HG02943 (cell line): ENCODE results near the gene KLK12.

Experiments
- ATAC-seq: cut with Tn5 transposase; IDR thresholded peaks from one replicate; pipeline ENCODE4 v1.9.1; 2021; ENCODE audit warnings: mild to moderate bottlenecking, low read depth, moderate library complexity; ENCODE audit not compliant: unreplicated experiment

KLK12 gene, protein sequence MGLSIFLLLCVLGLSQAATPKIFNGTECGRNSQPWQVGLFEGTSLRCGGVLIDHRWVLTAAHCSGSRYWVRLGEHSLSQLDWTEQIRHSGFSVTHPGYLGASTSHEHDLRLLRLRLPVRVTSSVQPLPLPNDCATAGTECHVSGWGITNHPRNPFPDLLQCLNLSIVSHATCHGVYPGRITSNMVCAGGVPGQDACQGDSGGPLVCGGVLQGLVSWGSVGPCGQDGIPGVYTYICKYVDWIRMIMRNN

DNA sequence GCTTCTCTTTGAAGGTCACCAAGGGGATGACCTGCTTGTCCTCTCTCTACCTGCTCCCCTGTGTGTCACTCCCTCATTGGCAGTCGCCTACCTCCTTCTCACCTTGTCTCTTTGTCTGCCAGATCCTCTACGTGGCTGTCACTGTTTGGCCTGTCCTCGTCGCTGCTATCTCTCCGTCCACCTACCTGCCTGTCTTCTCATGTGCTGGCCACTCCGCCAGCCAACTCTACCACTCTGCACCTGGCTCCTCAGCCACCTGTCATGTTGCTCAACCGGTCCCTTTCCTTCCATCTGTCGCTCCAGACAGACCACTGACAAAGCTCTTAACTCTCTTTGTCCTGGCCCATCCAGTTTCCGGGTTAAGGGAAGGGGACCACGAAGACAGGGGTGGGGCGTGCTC is at the start of gene KLK12:
TSS of gene KLK12 (minus strand) at position 299 of the 400 bp plus-strand sequence. CDS start 381 bp downstream, outside the sequence.
- ATAC-seq, result no peak

GRCh38 chr19:51084505-51084904 is 49.7 kb upstream of the KLK12 start:
- ATAC-seq, result no peak

- no peak for ATAC-seq
Measured at GRCh38 chr19:51083783-51084182, 49.0 kb upstream of the KLK12 start.

DNA sequence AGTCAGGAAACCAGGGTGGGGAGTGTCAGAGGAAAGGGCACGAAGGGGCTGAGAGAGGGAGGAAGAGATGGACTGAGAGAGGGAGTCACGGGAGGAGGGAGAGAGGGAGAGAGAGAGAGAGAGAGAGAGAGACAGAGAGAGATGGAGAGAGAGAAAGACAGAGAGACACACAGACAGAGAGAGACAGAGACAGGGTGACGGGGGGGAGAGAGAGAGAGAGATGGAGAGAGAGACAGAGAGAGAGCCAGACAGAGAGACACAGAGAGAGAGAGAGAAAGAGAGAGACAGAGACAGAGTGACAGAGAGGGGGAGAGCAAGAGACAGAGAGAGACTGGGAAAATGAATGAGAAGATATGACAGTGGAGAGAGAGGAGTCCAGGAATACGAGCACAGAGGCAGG is 48.4 kb upstream of the KLK12 start:
- no peak for ATAC-seq

- ATAC-seq, result no peak
Measured at GRCh38 chr19:51082611-51083010, 47.8 kb upstream of the KLK12 start, which contains the start of gene KLK14. TSS of gene KLK14 (minus strand) at chr19:51082887. CDS start at chr19:51082614, 273 bp downstream.

- ATAC-seq, result no peak
Measured at GRCh38 chr19:51081476-51081875, 46.7 kb upstream of the KLK12 start.

GRCh38 chr19:51079481-51080110 is 44.8 kb upstream of the KLK12 start:
- ATAC-seq, result no peak

- no peak for ATAC-seq
Measured at GRCh38 chr19:51078731-51079130, 43.9 kb upstream of the KLK12 start.

DNA sequence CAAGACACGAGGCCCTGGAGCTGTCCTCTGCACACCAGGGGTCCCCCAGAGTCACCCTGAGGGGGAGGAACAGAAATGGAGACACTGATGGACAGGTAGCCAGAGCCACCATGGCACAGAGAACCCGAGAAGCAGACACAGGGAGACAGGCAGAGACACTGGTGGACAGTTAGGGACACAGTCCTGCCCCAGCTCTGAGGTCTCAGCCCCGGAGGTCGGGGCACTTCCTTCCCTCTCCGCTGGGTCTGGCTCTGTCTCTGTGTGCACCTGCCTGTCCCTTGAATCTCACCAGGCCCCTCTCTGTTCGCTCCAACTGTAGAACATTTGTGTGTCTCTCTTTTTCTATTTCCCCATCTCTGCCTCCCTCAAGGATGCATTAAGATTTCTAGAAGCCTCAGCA is 43.3 kb upstream of the KLK12 start:
- no peak for ATAC-seq

GRCh38 chr19:51076631-51077213 is 41.9 kb upstream of the KLK12 start:
- ATAC-seq, result no peak

- no peak for ATAC-seq
Measured at GRCh38 chr19:51075998-51076397, 41.2 kb upstream of the KLK12 start.

DNA sequence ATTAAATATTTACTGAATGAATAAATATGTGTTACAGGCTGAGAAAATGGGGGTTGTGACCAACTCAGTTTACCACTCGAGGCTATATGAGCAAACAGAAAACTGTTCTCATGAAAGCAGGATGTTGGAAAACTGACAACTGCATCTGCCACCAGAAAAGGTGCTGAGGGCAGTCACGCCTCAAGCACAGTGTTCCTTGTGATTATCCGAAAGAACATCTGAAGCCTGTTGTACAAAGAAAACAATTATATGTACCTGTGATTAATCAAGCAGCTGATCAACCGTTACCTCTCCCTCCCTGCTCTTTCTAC is 36.2 kb upstream of the KLK12 start:
- ATAC-seq, result no peak

DNA sequence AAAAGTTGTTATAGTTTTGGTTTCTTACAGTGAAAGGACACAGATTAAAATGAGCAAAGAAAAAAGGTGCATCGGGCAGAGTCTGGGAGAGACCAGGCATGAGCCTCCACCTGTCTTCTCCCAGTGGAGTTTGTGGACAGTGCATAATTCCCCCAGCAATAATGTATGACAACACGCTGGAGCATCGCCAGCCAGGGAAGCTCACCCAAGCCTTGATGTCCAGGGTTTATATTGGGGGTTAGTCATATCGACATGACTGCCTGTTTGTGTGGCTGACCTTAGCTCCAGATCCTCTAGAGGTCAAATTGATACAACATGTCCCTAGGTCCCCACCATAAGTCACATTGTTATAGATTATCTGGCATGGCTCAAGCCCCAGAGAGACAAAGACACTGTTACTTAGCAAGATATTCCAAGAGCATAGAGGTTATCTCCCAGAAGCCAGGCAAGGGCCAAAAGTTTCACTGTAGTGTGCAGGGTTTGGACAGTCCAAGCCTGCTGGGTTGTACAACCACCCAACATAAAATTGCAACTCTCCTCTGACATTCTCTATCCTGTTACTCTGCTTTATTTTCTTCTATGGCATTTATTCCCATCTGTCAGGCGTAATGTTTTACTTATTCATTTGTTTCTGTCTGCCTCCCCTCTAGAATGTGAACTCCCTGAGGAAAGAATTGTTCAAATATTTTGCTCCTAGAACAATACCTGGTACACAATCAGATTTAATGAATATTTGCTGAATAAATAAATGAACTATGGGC is 35.7 kb upstream of the KLK12 start:
- ATAC-seq, result no peak

DNA sequence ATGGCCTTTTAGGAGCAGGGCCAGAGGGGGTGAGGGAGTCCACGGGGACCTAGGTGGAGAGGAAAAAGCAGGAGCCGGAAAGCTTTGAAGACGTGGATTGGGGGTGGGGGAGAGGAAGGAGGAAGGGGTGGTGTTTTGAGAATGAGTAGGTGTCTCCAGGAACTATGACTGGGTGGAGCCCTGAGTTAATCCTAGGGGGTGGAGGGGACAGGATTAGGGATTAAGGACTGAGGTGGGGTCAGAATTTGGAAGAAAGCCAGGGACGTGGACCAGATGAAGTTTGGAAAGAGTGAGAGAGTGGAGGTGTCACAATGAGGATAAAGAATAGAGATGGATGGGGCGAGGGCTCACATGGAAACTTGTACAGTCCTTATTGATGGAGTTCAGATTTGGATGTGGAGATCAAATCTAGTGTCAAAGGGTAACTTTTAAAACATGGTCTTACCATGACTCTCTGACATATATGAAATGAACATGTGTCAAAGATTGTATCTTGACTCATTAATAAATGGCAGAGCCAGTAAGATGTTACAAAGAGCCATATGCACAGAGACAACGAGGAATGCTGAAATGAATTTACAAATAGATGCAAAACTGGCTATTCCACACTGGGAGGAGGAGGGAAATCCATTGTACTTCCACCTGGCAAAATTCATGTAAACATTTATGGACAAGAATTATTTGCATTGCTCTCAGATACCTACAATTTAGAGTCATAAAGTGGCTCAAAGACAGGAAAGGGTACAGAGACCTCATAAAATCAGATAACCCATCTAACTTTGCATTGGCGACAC is 31.8 kb upstream of the KLK12 start:
- ATAC-seq, result no peak

- ATAC-seq, result no peak
Measured at GRCh38 chr19:51065221-51065960, 30.6 kb upstream of the KLK12 start.

DNA sequence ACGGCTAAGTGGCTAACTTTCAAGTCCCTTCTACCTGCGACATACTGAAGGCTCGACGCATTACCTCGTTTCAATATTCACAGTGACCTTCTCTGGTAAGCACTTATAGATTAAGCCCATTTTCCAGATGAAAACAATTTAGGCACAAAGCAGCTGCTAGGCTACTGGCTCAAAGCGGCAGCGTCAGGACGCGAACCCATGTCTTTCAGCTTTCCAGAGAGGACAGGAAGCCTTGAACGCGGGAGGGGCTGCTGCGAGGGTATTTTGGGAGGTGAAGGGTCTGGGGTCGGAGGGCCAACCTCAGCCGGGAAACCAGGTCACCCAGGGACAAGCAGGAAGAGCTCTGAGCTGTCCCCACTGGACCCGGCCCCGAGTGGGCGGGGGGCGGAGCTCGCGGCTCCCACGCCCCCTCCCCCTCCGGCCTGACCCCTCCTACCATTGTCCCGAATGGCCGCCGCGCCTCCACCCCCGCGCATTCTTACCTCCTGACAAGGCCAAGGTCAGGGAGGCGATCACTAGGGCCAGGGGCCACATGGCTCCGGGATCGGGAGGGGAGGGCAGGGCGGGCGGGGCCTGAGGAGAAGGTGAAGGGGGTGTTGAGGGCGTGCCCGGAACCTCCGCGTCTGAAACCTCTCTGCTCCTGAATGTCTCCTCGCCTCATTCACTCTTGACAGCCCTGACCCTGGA is 29.9 kb upstream of the KLK12 start, which contains the start of gene KLK13:
TSS of gene KLK13 (minus strand) at position 559 of the 687 bp plus-strand sequence. CDS start at position 534, 25 bp downstream.
- ATAC-seq, result no peak

DNA sequence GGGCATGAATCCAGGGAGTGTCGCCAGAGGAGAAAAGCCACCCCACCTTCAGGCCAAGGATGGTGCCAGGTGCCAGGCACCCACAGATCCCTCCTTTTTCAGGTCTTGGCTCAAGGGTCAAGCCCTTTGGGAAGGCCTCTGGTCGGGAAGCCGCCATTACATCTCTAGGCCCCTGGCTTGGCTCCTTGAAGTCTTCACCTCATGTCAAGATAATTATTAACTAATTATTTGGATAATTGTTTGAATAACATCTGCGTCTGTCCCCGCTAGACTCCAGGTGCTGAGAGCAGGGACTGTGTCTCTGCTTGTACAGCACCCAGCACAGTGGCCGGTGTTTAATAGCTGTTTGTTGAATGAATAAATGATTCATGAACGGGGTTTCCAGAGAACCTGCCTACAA is 28.9 kb upstream of the KLK12 start:
- no peak for ATAC-seq

DNA sequence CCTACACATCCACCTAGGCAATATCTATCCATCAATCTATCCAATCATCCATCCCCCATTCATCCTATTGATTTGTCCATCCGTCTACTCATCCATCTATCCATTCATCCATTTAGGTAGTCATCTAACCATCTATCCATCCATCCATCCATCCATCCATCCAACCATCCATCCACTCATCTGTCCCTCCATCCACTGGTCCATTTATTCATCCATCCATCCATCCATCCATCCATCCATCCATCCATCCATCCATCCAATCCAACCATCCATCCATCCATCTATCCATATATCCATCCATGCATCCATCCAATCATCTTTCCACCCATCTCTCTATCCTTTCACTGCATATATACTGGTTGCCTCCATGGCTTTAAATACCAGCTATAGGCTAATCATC is 26.2 kb upstream of the KLK12 start:
- no peak for ATAC-seq

- no peak for ATAC-seq
Measured at GRCh38 chr19:51060336-51060735, 25.5 kb upstream of the KLK12 start.
